ENCODE results near the gene SLC7A7. TPM values are rescaled to one million over a fixed set of nuclear protein-coding genes. Genes with fewer than 3 reads are reported as not detected.

The SLC7A7 gene
- total RNA-seq, 1 donor = 4.3 TPM

DNA sequence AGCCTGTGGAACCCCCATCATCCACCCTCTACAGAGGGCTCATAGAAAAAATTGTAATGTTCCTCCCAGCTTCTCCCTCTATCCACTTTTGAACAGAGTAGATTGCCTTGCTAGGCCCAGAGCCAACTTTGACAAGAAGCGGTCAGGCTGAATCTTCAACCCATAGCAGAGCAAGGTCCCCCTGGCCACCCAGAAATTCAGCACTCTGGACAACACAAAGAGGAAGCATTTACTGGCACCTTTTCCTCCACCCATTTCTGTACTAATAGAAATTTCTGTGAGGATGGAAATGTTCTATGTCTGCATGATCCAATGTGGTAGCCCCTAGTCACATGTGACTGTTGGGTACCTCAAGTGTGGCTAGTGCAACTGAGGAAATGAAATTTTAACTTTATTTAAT lies 91.4 kb downstream of the SLC7A7 start:
- Histone ChIP-seq H2AFZ (ENCODE audit: low read length) (no peak overlapping the region), H3K9me3 (ENCODE audit: low read depth, low read length) (no peaks in the 10 kb centered on the region), H3K4me3 (ENCODE audit: insufficient read depth, low read length) (no peak overlapping the region), H4K20me1 (ENCODE audit: insufficient read depth, low read length) (no peaks in the 10 kb centered on the region), H3K27ac (ENCODE audit: low read depth, low read length) (no peak overlapping the region), H3K27me3 (ENCODE audit: insufficient read depth, low read length) (no peaks in the 10 kb centered on the region), H3K4me1 (ENCODE audit: insufficient read depth, low read length) (no peaks in the 10 kb centered on the region), H3K36me3 (ENCODE audit: insufficient read depth, low read length) (no peaks in the 10 kb centered on the region), H3K4me2 (ENCODE audit: insufficient read depth, low read length) (no peak overlapping the region), H3K79me2 (ENCODE audit: insufficient read depth, low read length) (no peaks in the 10 kb centered on the region)
- TF ChIP-seq, protein P1, sequence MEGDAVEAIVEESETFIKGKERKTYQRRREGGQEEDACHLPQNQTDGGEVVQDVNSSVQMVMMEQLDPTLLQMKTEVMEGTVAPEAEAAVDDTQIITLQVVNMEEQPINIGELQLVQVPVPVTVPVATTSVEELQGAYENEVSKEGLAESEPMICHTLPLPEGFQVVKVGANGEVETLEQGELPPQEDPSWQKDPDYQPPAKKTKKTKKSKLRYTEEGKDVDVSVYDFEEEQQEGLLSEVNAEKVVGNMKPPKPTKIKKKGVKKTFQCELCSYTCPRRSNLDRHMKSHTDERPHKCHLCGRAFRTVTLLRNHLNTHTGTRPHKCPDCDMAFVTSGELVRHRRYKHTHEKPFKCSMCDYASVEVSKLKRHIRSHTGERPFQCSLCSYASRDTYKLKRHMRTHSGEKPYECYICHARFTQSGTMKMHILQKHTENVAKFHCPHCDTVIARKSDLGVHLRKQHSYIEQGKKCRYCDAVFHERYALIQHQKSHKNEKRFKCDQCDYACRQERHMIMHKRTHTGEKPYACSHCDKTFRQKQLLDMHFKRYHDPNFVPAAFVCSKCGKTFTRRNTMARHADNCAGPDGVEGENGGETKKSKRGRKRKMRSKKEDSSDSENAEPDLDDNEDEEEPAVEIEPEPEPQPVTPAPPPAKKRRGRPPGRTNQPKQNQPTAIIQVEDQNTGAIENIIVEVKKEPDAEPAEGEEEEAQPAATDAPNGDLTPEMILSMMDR (IDR thresholded peaks at IDR 0.05; ENCODE audit: extremely low read depth, low read depth, low read length) = no peak
- DNase-seq (ENCODE audit: insufficient read length, low spot score, missing footprints) = no peak

Small RNAs within 50 kb of the gene (small RNA-seq; reads per million reads assigned to genes)
- gene RF00019 = not detected
- gene RF00588 = not detected

Other genes starting within 250 kb of the SLC7A7 start
- gene DAD1, start 226.2 kb downstream of the SLC7A7 start, total RNA-seq = 213 and 272 TPM in 2 replicates
- gene ABHD4, start 217.1 kb downstream of the SLC7A7 start, total RNA-seq = 52.1 and 54.2 TPM in 2 replicates
- not detected in 2 replicates for gene OR6J1, start 171.1 kb downstream of the SLC7A7 start, total RNA-seq
- 55.0 and 62.8 TPM in 2 replicates for gene OXA1L, start 48.7 kb downstream of the SLC7A7 start, total RNA-seq
- gene MRPL52, start 14.5 kb upstream of the SLC7A7 start, total RNA-seq = 20.3 and 31.5 TPM in 2 replicates
- gene MMP14, start 21.1 kb upstream of the SLC7A7 start, total RNA-seq = 580 and 649 TPM in 2 replicates
- 147 and 164 TPM in 2 replicates for gene LRP10, start 56.3 kb upstream of the SLC7A7 start, total RNA-seq
- 0.29 and 0.36 TPM in 2 replicates for gene REM2, start 67.8 kb upstream of the SLC7A7 start, total RNA-seq
- 79.0 and 98.1 TPM in 2 replicates for gene RBM23, start 103.7 kb upstream of the SLC7A7 start, total RNA-seq
- 49.2 and 56.3 TPM in 2 replicates for gene PRMT5, start 113.9 kb upstream of the SLC7A7 start, total RNA-seq
- gene HAUS4, start 141.7 kb upstream of the SLC7A7 start, total RNA-seq = 43.4 and 46.9 TPM in 2 replicates
- gene AJUBA, start 167.1 kb upstream of the SLC7A7 start, total RNA-seq = 63.9 and 74.9 TPM in 2 replicates
- 12.4 and 15.9 TPM in 2 replicates for gene C14orf93, start 194.7 kb upstream of the SLC7A7 start, total RNA-seq
- 162 and 164 TPM in 2 replicates for gene PSMB5, start 219.5 kb upstream of the SLC7A7 start, total RNA-seq
- gene PSMB11, start 226.8 kb upstream of the SLC7A7 start, total RNA-seq = not detected in 2 replicates
- gene CDH24, start 242.1 kb upstream of the SLC7A7 start, total RNA-seq = 3.3 and 3.5 TPM in 2 replicates

Data from osteoblast (primary cell).